Astrocyte of the spinal cord (primary cell): ENCODE results near the gene AOPEP.

Source experiments
- DNase-seq: peaks from one replicate; pipeline ENCODE4 v3.0.0; 2011; ENCODE audit warnings: low read depth, low spot score
- H3K4me3 ChIP-seq: 2 replicates; pipeline ENCODE4 v1.5.1; 2011; ENCODE audit warnings: low read depth, mild to moderate bottlenecking, low read length, moderate library complexity
- in situ Hi-C: cut with HindIII; loops from 2 replicates; pipeline ENCODE4 v1.10.0; 2017; ENCODE audit warnings: low sequenced_read_pairs
- TF ChIP-seq, protein P1 (sequence below): IDR thresholded peaks from 2 replicates; pipeline ENCODE4 v1.5.1; 2012; ENCODE audit warnings: low read depth, mild to moderate bottlenecking, low read length, inconsistent platforms

AOPEP gene

GRCh38 chr9:95060234-95060633 lies 333.7 kb downstream of the AOPEP start:
- in situ Hi-C loops = no loop called here
- DNase-seq = no peak
- TF ChIP-seq, protein P1, sequence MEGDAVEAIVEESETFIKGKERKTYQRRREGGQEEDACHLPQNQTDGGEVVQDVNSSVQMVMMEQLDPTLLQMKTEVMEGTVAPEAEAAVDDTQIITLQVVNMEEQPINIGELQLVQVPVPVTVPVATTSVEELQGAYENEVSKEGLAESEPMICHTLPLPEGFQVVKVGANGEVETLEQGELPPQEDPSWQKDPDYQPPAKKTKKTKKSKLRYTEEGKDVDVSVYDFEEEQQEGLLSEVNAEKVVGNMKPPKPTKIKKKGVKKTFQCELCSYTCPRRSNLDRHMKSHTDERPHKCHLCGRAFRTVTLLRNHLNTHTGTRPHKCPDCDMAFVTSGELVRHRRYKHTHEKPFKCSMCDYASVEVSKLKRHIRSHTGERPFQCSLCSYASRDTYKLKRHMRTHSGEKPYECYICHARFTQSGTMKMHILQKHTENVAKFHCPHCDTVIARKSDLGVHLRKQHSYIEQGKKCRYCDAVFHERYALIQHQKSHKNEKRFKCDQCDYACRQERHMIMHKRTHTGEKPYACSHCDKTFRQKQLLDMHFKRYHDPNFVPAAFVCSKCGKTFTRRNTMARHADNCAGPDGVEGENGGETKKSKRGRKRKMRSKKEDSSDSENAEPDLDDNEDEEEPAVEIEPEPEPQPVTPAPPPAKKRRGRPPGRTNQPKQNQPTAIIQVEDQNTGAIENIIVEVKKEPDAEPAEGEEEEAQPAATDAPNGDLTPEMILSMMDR = no peak
- H3K4me3 ChIP-seq = no peak overlapping the region

DNA sequence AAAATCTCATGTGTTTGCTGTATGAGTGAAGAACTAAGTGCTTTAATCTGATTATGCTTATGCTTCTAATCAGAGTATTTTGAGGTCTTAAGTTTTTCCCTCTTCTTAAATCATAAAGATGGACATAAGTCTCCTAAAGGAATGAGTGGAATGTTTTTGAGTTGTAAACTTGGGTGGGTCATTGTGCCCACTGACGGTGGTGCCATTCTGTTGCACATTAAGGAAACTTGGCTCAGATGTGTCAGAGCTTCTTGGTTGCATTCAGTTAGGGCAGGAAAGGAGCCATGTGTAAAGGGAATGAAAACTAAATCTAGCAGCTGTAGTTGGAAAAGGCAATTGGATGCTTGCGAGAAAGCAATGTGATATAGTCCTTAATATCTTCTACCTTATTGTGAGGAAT lies 334.4 kb downstream of the AOPEP start:
- H3K4me3 ChIP-seq = no peak overlapping the region
- in situ Hi-C loops = no loop called here
- TF ChIP-seq, protein P1 = no peak
- no peak for DNase-seq

GRCh38 chr9:95061916-95062595 lies 335.6 kb downstream of the AOPEP start:
- DNase-seq = no peak
- TF ChIP-seq, protein P1 = no peak
- in situ Hi-C loops = no loop called here
- H3K4me3 ChIP-seq = no peak overlapping the region

DNA sequence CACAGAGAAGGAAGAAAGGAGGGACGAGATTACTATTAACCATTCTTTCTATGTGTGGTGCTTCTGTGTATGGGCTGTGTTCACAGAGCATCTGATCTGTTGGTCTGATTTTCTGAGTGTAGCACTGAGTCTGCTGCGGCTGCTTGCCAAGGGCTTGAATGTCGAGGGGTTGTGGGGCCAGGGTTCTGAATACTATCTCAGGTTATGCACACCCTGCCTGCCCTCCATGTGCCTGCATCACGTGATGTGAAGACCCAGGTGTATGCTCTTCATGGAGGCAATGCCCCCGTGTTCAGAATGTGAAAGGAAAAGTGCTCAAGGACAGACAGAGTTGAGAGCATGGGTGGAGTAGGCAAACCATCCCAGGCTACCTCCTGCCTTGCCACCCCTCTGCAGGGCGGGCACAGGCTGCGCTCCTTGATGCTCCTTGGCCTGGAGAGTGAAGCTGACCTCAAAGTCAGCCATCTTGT lies 336.1 kb downstream of the AOPEP start:
- TF ChIP-seq, protein P1 = no peak
- DNase-seq = no peak
- in situ Hi-C loops = no loop called here
- no peak overlapping the region for H3K4me3 ChIP-seq

DNA sequence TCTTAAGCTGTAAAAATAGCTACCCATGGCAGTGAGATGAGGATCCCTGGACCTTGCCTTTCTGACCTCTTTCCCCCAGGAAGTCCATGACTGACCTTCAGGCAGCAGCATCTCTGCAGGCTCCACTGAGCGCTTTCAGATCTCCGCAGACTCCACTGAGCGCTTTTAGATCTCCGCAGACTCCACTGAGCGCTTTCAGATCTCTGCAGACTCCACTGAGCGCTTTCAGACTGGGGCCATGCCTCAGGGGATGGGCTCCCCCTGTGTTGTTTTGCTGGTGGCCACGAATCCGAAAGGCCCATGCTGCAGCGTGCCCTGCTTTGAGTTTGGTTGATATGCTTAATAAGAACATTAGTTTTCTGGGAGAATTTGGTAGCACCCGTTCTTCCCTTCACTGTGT lies 336.8 kb downstream of the AOPEP start:
- no peak overlapping the region for H3K4me3 ChIP-seq
- in situ Hi-C loops = no loop called here
- DNase-seq = no peak
- TF ChIP-seq, protein P1 = no peak

DNA sequence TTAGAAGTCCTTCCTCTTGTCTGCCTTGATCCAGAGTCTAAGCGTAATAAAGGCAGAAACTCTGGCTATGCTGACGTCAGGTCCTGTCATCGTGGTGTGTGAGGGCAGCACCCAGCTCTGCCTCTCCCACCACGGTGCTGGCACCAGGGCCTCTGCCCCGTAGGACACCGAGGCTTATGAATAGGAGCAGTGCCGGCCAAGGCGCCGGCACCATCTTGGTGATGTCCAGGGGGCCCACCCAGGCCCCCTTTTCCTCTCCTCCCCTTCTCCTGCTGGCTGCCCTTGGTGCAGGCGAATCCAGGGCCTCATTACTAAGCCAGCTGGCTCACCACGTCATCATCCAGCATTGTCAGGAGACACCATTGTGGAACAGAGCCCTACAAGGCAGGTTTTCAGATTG lies 338.7 kb downstream of the AOPEP start:
- TF ChIP-seq, protein P1 = no peak
- no peak overlapping the region for H3K4me3 ChIP-seq
- no peak for DNase-seq
- in situ Hi-C loops = no loop called here
